GM23338 (cell line): ENCODE results near the gene SORCS2. TPM values are rescaled to one million over a fixed set of nuclear protein-coding genes. Genes with fewer than 3 reads are reported as not detected.

Experiments used
- ATAC-seq: fragments of 200-7000 bp; cut with Tn5 transposase; 3 replicates; pipeline ENCODE4 v1.9.1; 2020
- DNase-seq: peaks from one replicate; pipeline ENCODE4 v3.0.0-alpha.2; 2015; ENCODE audit warnings: low spot score
- H2AFZ ChIP-seq: fragments of 200-600 bp; sonication (generic); 2 replicates; pipeline ENCODE4 v1.8.0; 2016; ENCODE audit warnings: antibody characterized with exemption, mild to moderate bottlenecking, moderate library complexity
- H3F3A ChIP-seq: fragments of 200-600 bp; sonication (generic); replicated peaks from 2 replicates; pipeline ENCODE4 v1.8.0; 2017; ENCODE audit warnings: antibody characterized with exemption, mixed run types, low read depth
- H3K27ac ChIP-seq: fragments of 200-600 bp; sonication (generic); 2 replicates; pipeline ENCODE4 v1.6.1; 2016; ENCODE audit warnings: low read depth
- H3K27me3 ChIP-seq: fragments of 200-600 bp; sonication (generic); 2 replicates; pipeline ENCODE4 v1.8.0; 2016; ENCODE audit warnings: mild to moderate bottlenecking, mixed run types, moderate library complexity; ENCODE audit not compliant: insufficient read depth
- H3K36me3 ChIP-seq: fragments of 200-600 bp; sonication (generic); 2 replicates; pipeline ENCODE4 v1.8.0; 2016; ENCODE audit warnings: mild to moderate bottlenecking; ENCODE audit not compliant: insufficient read depth
- H3K4me1 ChIP-seq: fragments of 200-600 bp; sonication (generic); 2 replicates; pipeline ENCODE4 v1.8.0; 2016; ENCODE audit warnings: mild to moderate bottlenecking, moderate library complexity; ENCODE audit not compliant: insufficient read depth
- H3K4me2 ChIP-seq: fragments of 200-600 bp; sonication (generic); 2 replicates; pipeline ENCODE4 v1.7.1; 2017; ENCODE audit warnings: mixed run types
- H3K4me3 ChIP-seq: fragments of 200-600 bp; sonication (generic); 2 replicates; pipeline ENCODE4 v1.6.1; 2016; ENCODE audit warnings: mixed run types
- H3K79me2 ChIP-seq: fragments of 200-600 bp; sonication (generic); replicated peaks from 2 replicates; pipeline ENCODE4 v1.8.0; 2017; ENCODE audit warnings: mild to moderate bottlenecking; ENCODE audit not compliant: insufficient read depth
- H3K9me2 ChIP-seq: fragments of 200-600 bp; sonication (generic); 2 replicates; pipeline ENCODE4 v1.8.0; 2017; ENCODE audit not compliant: insufficient read depth
- H4K20me1 ChIP-seq: fragments of 200-600 bp; sonication (generic); replicated peaks from 2 replicates; pipeline ENCODE4 v1.8.0; 2017; ENCODE audit warnings: mild to moderate bottlenecking; ENCODE audit not compliant: insufficient read depth
- H3K27ac Mint-ChIP-seq: 2 replicates; pipeline ENCODE4 v1.8.0; 2020; ENCODE audit warnings: inconsistent platforms, mild to moderate bottlenecking, moderate library complexity, mixed read lengths
- H3K27me3 Mint-ChIP-seq: 3 replicates; pipeline ENCODE4 v1.8.0; 2022; ENCODE audit warnings: low read depth, mild to moderate bottlenecking, moderate library complexity, mixed read lengths, inconsistent platforms; ENCODE audit not compliant: insufficient read depth, poor library complexity
- H3K36me3 Mint-ChIP-seq: 3 replicates; pipeline ENCODE4 v1.8.0; 2021; ENCODE audit warnings: low read depth, mild to moderate bottlenecking, inconsistent platforms, moderate library complexity, mixed read lengths
- H3K4me1 Mint-ChIP-seq: 3 replicates; pipeline ENCODE4 v1.8.0; 2020; ENCODE audit warnings: mild to moderate bottlenecking, inconsistent platforms, mixed read lengths
- H3K4me3 Mint-ChIP-seq: 3 replicates; pipeline ENCODE4 v1.8.0; 2021; ENCODE audit warnings: moderate library complexity, mild to moderate bottlenecking, inconsistent platforms, mixed read lengths
- H3K9me3 Mint-ChIP-seq: 3 replicates; pipeline ENCODE4 v1.8.0; 2020; ENCODE audit warnings: moderate library complexity, mild to moderate bottlenecking, inconsistent platforms, mixed read lengths
- CREB1 ChIP-seq: fragments of 250-450 bp; sonication (Bioruptor Pico); IDR thresholded peaks from 2 replicates; pipeline ENCODE4 v1.5.0; 2020; ENCODE audit warnings: low read depth, mild to moderate bottlenecking, moderate library complexity
- CTCF ChIP-seq, 2 experiments: fragments of 200-600 bp in 1 of 2; sonication (generic) in 1 of 2; conservative IDR thresholded peaks; 2 replicates each; pipeline versions ENCODE4 v1.5.1 to v1.6.1; 2016 to 2017; ENCODE audit warnings: antibody characterized with exemption in 2 of 2, low read depth in 2 of 2, mild to moderate bottlenecking in 2 of 2, moderate library complexity in 1 of 2
- ETS1 ChIP-seq: IDR thresholded peaks from 2 replicates; pipeline ENCODE4 v1.6.1; 2016; ENCODE audit warnings: antibody characterized with exemption
- EZH2 ChIP-seq: fragments of 200-600 bp; sonication (generic); IDR thresholded peaks from one replicate; pipeline ENCODE4 v1.8.0; 2017; ENCODE audit warnings: antibody characterized with exemption, mild to moderate bottlenecking, low read depth; ENCODE audit not compliant: unreplicated experiment
- EZH2phosphoT487 ChIP-seq: fragments of 200-600 bp; sonication (generic); IDR thresholded peaks from one replicate; pipeline ENCODE4 v1.8.1; 2018; ENCODE audit warnings: antibody characterized with exemption; ENCODE audit not compliant: unreplicated experiment
- NANOG ChIP-seq: IDR thresholded peaks from 2 replicates; pipeline ENCODE4 v1.6.1; 2016; ENCODE audit warnings: antibody characterized with exemption, borderline replicate concordance
- STAT1 ChIP-seq: IDR thresholded peaks from one replicate; pipeline ENCODE4 v1.6.1; 2016; ENCODE audit warnings: antibody characterized with exemption; ENCODE audit not compliant: unreplicated experiment
- ZNF114 ChIP-seq: fragments of 250-450 bp; sonication (Bioruptor Pico); IDR thresholded peaks from 2 replicates; pipeline ENCODE4 v1.5.0; 2020; ENCODE audit warnings: mild to moderate bottlenecking, moderate library complexity
- ZNF331 ChIP-seq: fragments of 250-450 bp; sonication (Bioruptor Pico); IDR thresholded peaks from 2 replicates; pipeline ENCODE4 v1.5.0; 2020; ENCODE audit warnings: low read depth, mild to moderate bottlenecking, moderate library complexity
- ZNF462 ChIP-seq: fragments of 250-450 bp; sonication (Bioruptor Pico); IDR thresholded peaks from 2 replicates; pipeline ENCODE4 v1.5.0; 2020; ENCODE audit warnings: mild to moderate bottlenecking, moderate library complexity
- polyA plus RNA-seq: library from polyadenylated mRNA; unstranded; fragments of >200 nt; fragmentation: Nextera tagmentation; extraction: Ambion mirVana; gene quantifications from 2 replicates; pipeline ENCODE4 v1.2.1, GENCODE V29; 2016
- total RNA-seq: library from RNA; depleted of rRNA; stranded (reverse); fragments of >200 nt; shearing (Covaris generic); gene quantifications from 2 replicates; pipeline ENCODE4 v1.2.3, GENCODE V29; 2014

Gene SORCS2
- total and polyA plus RNA-seq, 2 experiments from 2014 or later = 0.47 to 2.4 TPM

GRCh38 chr4:7244331-7244665, 52.0 kb downstream of the SORCS2 start:
- H3K9me2 ChIP-seq = no peaks in the 10 kb centered on the region
- no peaks in the 10 kb centered on the region for H3K36me3 ChIP-seq
- H3K4me1 ChIP-seq = no peaks in the 10 kb centered on the region
- no peak overlapping the region for H2AFZ ChIP-seq
- no peak overlapping the region for H3K4me3 Mint-ChIP-seq
- TF ChIP-seq ETS1 (no peak), STAT1 (no peak), ZNF331 (CRISPR knock-in tag) (no peak), EZH2phosphoT487 (no peak), CREB1 (CRISPR knock-in tag) (no peak), NANOG (no peak), CTCF (conservative IDR thresholded peaks at IDR 0.05; ENCODE audit: low read depth in 2 of 2) (no peak), ZNF114 (CRISPR knock-in tag) (no peak)
- no peaks in the 10 kb centered on the region for H3F3A ChIP-seq
- no peak overlapping the region for H3K4me3 ChIP-seq
- no peak for ATAC-seq
- no peaks in the 10 kb centered on the region for H4K20me1 ChIP-seq
- H3K9me3 Mint-ChIP-seq = 0 out of 3 replicates have a peak, but pooled peaks cover 4% of the 10 kb centered on the region
- peaks cover 4% of the 10 kb centered on the region for H3K27me3 Mint-ChIP-seq
- no peak overlapping the region for H3K27ac ChIP-seq
- no peaks in the 10 kb centered on the region for H3K27me3 ChIP-seq
- H3K4me1 Mint-ChIP-seq = no peaks in the 10 kb centered on the region
- no peak overlapping the region for H3K27ac Mint-ChIP-seq
- H3K4me2 ChIP-seq = no peak overlapping the region
- no peak for DNase-seq
- no peaks in the 10 kb centered on the region for H3K79me2 ChIP-seq
- H3K36me3 Mint-ChIP-seq = no peaks in the 10 kb centered on the region

GRCh38 chr4:7244751-7245320, 52.5 kb downstream of the SORCS2 start:
- Histone ChIP-seq H3F3A (no peaks in the 10 kb centered on the region), H3K27me3 (no peaks in the 10 kb centered on the region), H3K4me2 (no peak overlapping the region), H3K36me3 (no peaks in the 10 kb centered on the region), H3K4me1 (no peaks in the 10 kb centered on the region), H4K20me1 (no peaks in the 10 kb centered on the region), H2AFZ (no peak overlapping the region), H3K79me2 (no peaks in the 10 kb centered on the region), H3K27ac (no peak overlapping the region), H3K4me3 (no peak overlapping the region), H3K9me2 (no peaks in the 10 kb centered on the region)
- Mint-ChIP-seq H3K27ac (no peak overlapping the region), H3K9me3 (0 out of 3 replicates have a peak, but pooled peaks cover 4% of the 10 kb centered on the region), H3K4me1 (no peaks in the 10 kb centered on the region), H3K27me3 (peaks cover 6% of the 10 kb centered on the region), H3K4me3 (no peak overlapping the region), H3K36me3 (no peaks in the 10 kb centered on the region)
- ATAC-seq (no peak), DNase-seq (no peak)
- no peak for TF ChIP-seq EZH2
- no peak for TF ChIP-seq ZNF462 (CRISPR knock-in tag)
- TF ChIP-seq ETS1 = no peak
- no peak for TF ChIP-seq STAT1
